GM18873 (cell line): ENCODE data around the gene SLC22A31.

Experiments used
- ATAC-seq: cut with Tn5 transposase; IDR thresholded peaks from one replicate; pipeline ENCODE4 v1.9.1; 2021; ENCODE audit warnings: mild to moderate bottlenecking, moderate library complexity, moderate number of reproducible peaks; ENCODE audit not compliant: unreplicated experiment, low FRiP score

Gene SLC22A31

DNA sequence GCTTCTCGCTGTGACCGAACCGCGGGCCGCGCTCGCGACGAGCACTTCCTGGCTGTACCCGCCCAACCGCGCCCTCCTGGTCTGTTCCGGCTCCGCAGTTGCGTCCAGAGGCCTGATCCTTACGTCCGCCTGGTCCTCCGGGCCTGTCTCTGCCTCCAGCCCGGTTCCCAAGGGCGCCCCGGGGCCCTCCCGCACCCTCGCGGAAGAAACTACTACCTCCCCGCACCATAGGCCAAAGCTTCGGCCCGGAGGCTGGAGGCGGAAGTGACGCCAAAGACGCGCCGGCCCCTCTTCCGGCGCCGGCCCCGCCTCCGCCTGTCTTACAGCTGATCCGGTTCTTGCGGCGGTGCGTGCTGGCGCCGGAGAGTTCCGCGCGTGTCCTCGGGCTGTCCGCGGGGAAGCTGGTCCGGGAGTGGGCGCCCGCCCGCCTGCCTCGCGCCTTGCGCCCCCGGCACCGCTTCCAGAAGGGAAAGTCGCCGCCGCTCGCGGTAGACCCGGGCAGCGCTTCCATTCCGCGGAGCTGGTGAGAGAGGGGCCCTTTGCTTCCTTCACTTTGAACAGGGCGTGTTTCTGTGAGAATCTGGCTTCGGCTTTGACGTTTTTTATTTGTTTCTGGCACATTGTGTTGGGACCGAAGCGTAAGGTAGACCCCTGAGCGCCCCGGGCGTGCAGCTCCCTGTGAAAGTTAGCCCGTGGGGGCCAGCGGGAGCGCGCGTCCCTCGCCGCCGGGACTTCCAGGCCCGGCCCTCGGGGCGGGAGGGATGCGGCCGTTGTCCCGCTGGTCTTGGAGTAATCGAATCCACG, 17.3 kb upstream of the SLC22A31 start, which contains the start of gene ZNF778:
Gene ZNF778, plus strand, starts transcription at position 316 of the 804 bp plus-strand sequence. CDS start 3,425 bp downstream, outside the sequence.
- peak; percentile 70 for ATAC-seq

DNA sequence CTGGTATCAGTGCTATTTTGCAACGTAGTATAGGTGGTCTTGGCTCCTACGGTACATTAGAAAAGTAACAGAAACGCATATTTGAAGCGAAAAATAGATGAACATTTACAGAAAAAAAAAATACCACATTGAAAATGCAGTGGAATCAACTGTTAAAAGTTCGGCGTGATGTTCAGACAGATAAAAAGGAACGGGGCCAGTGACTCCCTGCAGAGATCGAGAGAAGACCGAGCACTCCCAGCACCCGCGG, 16.7 kb upstream of the SLC22A31 start:
- ATAC-seq, result no peak

DNA sequence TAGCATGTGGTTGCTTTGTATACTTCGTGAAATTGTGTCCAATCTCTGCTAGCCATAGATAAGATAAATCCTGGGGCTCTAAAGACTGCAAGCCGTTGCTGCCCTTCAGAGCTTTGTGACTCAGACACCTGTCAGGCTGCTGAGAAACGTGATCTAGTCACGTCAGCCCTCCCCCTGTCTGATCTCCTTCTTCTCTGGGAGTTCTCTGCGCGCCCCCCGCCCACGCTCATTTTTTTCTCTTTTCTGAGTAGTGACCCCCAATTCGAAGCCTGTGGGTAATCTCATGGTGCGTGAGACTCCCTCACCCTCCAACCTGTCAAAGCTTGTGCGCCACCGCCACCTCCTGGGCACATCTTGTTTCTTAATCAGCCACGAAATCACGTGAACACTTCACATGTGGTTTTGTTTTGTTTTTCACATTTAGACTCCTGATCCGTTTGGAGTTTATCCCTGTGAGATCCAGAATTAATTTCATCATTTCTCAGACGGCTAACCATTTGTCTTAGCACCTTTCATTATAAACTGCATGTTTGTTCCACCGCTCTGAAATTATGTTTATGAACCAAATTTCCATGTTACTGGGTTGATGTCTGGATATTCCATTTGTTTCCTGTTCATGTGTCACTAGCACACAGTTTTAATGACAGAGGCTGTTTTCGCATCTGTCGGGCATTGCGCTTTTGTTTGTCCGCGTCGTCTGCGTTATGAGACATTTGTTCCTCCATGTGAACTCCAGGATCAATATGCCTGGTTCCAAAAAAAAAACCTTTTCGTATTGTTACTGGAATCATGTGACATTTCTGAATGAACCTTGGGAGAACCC, 16.2 kb upstream of the SLC22A31 start:
- ATAC-seq, result no peak

DNA sequence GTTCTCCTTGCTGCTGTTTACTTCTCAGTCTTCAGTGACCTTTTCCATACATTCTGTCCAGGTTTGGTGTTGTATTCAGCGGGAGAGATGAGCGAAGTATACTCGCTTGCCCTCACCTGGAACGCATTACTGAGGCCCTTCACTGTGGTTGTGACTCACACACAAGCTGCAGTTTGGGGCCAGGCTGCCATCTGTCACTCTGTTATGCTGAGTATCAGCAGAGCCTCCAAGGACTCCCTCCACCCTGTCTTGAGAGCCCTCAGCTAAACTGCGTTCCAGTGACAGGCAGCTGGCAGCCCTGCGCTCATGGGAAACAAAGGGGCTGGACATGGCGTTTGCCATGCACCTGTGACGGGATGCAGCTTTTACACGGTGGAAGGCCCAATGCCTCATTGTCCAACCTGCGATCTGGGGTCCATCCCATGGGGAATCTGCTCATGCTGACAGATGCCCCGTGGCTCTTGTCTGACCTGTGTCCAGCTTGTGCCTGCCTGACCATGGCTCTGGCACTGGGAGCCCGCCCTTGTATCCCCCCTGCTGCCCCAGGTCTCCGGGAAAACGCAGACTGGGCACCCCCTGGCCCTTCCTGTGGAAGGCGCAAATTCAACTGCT, 10.7 kb upstream of the SLC22A31 start:
- ATAC-seq, result no peak

DNA sequence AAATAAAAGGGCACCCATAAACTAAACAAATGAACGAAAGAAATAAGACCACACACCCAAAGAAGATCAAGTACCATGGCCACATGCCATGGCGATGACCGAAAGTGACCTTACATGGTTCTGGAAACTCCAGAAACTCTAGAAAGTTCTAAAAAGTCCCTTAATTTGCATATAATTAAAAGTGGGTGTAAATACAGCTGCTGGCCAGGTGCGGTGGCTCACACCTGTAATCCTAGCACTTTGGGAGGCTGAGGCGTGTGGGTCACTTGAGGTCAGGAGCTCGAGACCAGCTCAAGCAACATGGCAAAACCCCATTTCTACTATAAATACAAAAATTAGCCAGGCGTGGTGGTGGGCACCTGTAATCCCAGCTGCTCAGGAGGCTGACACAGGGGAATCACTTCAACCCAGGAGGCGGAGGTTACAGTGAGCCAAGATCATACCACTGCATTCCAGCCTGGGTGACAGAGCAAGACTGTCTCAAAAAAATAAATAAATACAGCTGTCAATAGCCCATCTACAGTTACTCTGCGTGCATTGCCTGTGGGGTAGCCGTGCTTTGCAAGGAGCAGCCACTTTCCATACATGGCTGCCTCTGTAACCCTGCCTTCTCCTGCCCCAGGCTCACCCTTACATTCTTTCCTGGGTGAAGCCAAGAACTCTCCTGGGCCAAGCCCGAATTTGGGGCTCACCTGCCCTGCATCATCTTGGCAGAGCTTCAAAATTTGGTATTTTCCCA, 10.0 kb upstream of the SLC22A31 start:
- no peak for ATAC-seq

DNA sequence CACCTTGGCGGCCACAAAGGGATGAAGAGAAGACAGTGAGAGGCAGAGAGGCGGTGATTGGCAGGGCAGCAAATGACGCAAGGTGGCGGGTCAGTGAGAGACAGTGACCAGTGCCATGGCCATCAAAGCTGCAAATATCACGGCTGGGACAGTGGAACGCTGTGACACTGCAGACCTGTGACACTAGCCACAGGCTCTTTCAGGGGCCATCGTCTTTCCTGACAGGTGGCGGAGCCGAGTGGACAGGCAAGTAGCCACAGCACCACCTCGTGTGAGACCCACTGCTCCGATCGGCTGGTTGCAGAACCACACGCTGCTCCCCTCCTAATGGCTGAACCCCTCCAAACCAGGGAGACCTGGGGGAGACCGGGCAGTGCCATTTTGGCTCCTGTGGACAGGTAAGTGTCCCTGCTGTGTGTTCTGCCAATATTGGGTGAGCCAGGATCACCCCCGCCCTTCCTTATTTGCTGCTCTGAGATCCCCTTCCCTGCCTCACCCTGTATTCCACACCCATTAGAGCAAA, 9.2 kb upstream of the SLC22A31 start:
- no peak for ATAC-seq

DNA sequence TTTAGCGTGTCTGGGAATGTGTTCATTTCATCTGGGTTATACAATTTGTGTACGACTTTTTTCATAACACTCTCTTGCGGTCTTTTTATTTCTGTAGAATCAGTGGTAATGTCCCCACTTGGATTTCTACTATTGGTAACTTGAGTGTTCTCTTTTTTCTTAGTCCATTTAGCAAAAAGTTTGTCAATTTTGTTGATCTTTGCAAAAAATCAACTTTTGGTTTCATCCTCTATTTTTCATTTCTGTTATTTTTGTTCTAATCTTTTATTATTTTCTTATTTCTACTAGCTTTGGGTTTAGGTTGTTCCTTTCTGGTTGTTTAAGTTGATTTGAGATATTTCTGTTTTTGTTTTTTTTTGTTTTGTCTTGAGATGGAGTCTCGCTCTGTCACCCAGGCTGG, 7.7 kb upstream of the SLC22A31 start:
- ATAC-seq, result no peak

DNA sequence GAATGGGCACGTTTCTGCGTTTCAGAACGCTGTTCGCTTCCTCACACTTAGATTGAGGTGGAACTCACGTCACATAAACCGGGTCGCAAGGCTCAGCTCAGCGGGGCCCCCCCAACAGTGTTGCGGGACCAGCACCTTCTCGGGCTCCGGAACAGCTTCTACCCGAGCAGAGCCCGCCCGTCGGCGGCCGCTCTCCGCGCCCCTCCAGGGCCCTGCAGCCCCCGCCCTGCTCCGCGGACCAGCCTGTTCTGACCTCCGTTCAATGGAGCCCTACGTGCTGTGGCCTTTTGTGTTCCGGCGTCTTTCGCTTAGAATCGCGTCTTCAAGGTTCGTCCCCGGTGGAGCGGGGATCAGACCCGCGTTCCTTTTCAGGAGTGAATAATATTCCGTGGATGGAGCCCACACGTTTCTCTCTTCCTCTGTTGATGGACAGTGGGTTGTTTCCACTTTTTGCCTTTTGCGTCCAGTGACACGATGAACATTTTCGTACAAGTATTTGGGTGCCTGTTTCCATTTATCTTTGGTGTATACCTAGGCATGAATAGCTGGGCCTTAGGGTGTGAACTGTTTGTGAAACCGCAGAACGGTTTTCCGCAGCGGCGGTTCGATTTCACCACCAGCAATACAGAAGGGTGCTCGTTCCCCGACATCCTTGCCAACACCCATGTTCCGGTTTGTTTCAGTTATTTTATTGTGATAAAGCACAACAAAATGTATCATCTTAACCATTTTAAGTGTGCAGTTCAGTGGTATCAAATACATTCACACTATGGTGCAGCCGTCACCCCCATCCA, 2.3 kb upstream of the SLC22A31 start:
- ATAC-seq, result no peak

DNA sequence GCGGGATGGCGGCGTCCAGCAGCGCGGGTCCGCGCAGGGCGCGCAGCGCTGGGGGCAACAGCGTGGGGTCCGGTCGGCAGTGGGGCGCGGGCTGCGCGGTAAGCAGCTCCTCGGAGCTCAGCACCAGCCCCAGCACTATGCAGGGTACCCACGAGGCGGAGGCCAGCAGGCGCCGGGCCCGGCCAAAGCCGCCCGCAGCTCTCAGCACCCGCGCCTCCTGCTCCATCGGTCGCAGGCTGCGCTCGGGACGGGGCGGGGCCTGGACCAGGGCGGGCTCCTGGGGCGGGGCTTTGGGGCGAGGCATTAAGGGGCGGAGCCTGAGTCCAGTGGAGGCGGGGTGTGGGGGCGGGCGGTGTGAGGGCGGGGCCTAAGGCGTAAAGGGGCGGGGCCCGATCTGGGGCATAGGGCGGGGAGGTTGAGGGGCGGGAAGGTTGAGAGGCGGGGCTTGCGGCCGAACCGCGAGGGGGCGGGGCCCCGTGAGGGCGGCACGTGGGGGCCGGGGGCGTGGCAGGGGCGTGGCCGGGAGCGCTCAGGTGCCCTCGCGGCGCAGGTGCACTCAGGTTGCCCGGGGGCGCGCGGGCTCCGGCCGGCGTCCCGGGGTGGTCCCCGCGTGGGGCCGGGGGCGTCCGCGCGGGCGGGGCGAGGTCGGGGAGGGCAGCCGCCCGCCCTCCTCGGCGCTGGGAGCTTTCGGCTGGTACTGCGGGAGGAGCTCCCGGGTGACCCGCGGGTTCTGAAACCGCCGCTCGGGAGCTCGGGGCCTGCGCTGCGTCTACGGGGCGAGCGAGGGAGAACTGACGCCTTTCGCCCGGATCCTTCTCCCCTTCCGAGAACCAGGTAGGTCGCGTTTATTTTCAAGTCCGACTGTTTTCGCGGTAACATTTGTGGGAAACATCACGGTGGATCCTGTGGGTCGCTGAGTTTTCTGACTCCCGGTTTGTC, 1.4 kb upstream of the SLC22A31 start:
- ATAC-seq, result no peak

DNA sequence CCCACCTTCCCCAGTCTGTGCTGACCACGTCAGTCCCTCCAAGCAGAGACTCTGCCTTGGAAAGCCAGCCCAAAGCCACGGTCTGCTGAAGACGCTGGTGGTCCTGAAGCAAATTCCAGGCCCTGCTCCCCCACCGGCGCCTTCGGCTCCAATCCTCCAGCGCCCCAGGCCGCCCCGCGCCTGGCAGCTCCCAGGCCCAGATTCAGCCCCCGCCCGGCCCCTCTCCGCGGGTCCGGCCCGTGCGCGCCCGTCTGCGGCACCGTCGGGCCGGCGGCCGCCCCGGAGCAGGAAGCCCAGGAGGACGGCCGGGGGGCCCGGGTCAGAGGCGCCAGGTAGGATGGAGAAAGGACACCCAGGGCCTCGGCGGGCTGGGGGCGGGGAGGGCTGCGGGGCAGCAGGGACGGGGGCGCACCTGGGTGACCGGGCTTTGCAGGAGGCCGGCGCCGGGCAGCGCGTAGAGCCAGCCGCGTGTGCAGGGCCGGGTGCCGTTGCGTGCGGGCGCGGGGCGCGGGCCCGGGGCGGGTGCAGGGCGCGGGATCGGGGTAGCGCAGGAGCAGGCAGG, 594 bp upstream of the SLC22A31 start:
- no peak for ATAC-seq

DNA sequence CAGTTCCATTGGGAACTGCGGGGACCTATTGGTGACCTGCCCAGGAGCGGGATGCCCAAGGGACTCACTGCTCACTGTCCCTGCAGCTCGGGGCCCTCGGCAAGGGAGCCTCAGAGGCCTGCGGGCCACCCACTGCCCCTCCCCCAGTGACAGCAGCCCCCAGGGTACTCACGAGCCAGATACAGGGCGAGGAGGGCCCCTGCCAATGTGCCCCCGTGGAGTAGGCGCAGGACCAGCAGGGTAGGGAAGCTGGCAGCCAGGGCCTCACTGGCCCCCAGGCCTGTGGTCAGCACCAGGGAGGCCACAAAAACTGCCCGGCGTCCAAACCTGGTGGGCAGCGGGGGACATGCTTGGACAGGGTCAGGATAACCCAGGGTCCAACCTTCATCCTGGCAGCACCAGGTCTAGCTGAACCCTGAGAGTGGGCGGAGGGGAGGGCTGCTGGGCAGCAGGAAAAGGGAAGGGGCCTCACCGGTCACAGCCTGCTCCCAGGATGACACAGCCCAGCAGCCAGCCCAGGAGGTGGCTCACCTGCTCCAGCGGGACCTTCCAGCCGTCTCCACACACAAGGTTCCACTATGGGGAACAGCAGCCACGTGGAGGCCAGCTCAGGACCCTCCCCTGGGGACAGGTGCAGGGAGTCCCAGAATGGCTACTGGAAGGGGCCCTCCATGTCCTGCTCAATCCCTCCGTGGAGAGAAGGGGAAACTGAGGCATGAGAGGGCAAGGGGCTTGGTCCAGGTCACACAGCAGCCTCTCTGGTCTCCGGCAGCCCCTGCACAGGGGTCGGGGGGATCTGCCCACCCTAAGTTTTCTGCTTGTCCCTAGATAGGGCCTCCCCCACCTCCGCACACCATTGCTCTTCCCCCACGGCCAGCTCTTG, 855 bp downstream of the SLC22A31 start:
- ATAC-seq, result no peak

DNA sequence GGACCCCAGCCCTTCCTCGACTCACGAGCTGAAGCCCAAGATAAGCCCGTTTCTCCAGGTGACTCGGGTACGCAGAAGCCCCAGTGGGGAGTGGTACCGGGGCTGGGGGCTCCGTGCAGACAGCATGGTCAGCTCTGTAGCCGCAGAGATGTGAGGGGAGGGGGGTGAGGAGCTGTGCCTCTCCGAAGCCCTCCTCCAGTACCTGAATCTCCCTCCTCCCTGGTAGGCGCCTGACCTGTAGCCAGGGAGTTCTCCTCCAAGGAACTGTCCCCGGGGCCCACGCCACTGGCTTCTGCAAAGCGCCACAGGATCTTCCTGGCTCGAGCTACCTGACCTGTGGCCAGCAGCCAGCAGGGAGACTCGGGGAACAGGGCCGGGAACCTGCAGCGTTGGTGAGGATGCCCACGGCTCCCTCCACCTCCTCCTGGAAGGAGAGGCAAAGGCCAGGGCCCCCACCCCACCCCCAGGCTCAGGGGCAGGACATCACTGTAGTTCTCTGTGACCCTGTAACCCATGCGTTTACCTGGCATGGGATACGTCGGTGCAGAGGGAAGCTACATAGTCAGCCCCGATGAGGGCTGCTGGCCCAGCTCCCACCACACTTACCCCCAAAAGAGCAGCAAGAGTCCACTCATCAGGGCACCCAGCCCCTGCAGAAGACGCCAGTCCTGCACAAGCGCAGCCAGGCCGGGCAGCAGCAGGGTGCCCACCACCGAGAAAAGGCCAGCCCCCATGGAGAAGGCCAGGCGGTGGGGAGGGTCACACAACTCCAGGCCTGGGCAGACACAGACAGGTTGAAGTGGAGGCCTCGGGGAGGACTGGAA, 1.7 kb downstream of the SLC22A31 start:
- no peak for ATAC-seq

DNA sequence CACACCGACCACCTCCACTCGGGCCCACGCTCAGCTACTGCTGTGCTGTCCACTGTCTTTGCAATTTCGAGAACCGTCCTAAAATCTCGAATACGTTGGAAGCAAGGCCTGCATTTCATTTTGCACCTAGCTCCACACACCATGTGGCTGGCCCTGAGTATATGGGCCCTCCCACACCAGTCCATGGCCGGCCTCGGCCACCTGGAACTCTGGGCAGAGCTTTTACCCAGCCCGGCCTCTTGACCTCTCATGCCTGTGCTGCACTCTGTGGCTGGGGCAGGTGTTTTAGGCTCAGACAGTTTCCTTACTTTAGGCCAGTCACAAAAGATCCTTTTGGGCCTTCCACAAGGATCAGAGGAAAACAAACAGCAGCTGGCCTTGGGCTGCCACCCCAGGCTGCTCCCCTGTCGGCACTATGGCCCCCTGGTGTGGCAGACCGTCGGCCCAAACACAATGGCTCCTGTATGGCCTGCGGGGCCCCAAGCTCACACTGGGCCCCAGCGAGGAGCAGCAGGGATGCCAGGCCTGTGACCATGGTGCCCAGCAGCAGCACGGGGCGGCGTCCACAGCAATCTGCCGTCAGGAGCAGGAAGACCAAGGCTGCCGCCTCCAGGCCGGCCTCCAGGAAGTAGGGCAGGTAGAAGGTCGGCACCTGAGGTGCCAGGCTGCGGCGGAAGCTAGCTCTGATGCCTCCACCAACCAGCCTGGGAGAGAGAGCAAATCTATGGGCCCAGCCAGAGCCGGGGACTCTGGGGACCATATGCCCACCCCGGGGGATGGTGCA, 2.5 kb downstream of the SLC22A31 start:
- no peak for ATAC-seq

DNA sequence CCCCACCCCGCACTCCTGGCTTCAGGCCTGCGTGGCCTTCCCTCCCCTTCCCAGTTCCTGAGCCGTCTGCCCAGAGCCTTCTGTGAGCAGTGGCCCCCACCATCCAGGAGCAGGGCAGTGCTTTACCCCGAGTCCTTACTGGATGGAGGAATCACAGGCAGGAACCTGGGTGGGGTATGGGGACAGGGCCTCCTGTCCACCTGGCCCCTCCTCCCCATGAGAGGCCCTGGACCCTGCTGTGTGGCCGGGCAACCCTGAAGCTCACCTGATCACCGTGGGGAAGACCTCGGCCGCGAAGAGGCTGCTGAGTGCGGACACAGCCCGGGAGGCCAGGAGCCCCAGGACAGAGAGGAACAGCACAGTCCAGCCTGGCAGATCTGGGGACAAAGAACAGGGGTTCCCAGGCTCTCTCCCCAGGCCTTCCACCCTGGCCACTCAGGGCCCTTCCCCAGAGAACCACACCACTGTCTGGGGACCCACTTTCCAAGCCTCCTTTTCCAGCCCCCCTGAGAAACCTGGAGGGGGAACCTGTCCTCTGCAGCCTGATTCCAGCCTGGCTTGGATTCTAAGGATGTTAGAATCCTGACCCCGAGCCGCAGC, 3.2 kb downstream of the SLC22A31 start:
- no peak for ATAC-seq

DNA sequence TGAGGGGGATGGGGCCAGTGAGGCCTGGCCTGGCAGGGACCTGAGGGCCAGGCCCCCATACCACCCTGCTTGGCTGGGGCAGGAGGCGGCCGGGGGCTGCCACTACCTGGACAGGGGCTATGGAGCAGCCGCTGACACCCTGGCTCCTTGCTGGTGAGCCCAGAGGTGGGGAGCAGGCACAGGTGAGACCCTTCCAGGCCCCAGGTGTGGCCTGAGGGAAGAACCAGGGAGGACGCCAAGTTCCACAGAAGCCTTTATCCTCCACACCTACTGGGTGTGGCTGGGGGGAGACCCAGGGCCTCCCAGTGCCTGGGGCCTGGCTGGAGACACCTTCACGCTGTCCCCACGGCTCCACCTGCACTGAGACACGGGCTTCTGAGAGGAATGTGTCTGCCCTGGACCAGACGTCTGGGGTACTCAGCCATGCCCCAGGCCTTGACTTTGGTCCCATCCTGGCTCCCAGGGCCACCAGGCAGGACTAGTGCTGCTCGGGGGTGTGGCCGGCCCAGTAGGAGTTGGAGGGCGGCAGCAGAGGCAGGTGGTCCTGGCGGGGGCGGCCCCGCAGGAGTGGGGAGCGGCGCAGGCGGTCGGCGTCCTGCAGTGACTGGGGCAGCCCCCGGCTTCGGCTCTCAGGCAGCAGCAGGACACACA, 4.7 kb downstream of the SLC22A31 start:
- ATAC-seq, result no peak
